ENCODE measurements around the gene IL36G.

Gene IL36G

DNA sequence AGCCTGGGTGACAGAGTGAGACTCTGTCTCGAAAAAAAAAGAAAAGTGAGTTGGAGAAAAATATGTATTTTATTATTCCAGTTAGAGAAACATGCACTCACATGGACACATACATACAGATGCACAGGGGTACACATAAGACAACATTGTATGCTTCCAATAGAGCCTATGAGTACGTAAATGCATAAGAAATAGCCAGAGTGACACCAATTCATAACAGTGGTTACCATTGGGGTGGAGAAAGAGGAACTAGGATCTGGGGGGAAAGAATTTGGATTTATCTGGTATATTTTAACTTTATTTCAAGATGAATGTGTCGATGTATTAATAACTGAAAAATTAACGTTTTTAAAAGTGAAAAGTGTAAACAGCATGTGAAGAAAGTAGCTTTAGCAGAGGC lies 43.5 kb downstream of the IL36G start:
- ChIA-PET CTCF (no interaction called here), POLR2A (no interaction called here)
- TF ChIP-seq, protein P1, sequence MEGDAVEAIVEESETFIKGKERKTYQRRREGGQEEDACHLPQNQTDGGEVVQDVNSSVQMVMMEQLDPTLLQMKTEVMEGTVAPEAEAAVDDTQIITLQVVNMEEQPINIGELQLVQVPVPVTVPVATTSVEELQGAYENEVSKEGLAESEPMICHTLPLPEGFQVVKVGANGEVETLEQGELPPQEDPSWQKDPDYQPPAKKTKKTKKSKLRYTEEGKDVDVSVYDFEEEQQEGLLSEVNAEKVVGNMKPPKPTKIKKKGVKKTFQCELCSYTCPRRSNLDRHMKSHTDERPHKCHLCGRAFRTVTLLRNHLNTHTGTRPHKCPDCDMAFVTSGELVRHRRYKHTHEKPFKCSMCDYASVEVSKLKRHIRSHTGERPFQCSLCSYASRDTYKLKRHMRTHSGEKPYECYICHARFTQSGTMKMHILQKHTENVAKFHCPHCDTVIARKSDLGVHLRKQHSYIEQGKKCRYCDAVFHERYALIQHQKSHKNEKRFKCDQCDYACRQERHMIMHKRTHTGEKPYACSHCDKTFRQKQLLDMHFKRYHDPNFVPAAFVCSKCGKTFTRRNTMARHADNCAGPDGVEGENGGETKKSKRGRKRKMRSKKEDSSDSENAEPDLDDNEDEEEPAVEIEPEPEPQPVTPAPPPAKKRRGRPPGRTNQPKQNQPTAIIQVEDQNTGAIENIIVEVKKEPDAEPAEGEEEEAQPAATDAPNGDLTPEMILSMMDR (IDR thresholded peaks at IDR 0.05; ENCODE audit: control extremely low read depth, extremely low read depth, low read depth, missing control alignments): no peak
- DNase-seq (ENCODE audit: extremely low spot score): no peak

DNA sequence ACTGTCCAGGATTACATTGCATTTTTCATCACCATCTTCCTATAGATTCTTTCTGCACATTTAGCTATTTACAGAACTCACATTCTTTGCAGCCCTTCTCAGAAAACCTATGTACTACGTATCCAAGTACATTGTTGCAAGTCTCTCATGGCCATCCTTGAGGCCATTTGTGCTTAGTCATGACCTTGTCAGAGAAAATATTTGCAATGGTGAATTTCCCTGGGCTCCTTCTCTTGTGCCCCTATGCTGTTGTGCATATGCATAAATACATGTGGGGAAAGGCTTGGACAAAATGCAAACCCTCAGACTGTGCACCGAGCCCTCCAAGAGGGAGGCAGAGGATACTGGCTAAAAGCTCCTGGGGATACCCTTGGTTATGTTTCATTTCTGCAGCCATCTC lies 47.0 kb downstream of the IL36G start:
- TF ChIP-seq, protein P1 (IDR thresholded peaks at IDR 0.05; ENCODE audit: control extremely low read depth, extremely low read depth, low read depth, missing control alignments): no peak
- CTCF ChIA-PET: interaction anchor here (1.1 kb wide), 1 partner anchor 8 kb away, joined by 3 read pairs; no protein-coding TSS in a partner anchor

DNA sequence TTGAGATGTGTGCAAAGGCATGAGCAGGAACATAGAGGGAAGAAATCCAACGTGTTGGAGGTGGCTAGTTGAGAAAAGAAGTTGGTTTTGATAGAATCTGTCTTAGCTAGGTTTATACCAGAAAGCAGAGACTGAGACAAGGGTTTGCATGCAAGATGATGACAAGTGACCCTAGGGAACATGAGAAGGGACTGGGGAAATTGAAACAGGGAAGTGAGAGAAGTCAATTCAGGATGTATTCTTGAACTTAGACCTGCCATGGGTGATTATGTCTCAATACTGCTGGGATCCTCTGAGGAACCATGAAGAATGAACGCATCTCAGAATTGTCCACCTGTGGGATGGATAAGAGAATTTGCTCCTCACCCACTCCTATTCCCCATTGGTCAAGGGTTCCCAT lies 47.9 kb downstream of the IL36G start:
- TF ChIP-seq, protein P1 (IDR thresholded peaks at IDR 0.05; ENCODE audit: control extremely low read depth, extremely low read depth, low read depth, missing control alignments): no peak
- DNase-seq (ENCODE audit: extremely low spot score): no peak
- ChIA-PET CTCF (interaction anchor here (1.1 kb wide), 1 partner anchor 7 kb away, joined by 3 read pairs; no protein-coding TSS in a partner anchor), POLR2A (no interaction called here)

More for the DNA sequence above, 47.0 kb downstream of the IL36G start:
- POLR2A ChIA-PET: no interaction called here
- no peak for DNase-seq (ENCODE audit: extremely low spot score)

DNA sequence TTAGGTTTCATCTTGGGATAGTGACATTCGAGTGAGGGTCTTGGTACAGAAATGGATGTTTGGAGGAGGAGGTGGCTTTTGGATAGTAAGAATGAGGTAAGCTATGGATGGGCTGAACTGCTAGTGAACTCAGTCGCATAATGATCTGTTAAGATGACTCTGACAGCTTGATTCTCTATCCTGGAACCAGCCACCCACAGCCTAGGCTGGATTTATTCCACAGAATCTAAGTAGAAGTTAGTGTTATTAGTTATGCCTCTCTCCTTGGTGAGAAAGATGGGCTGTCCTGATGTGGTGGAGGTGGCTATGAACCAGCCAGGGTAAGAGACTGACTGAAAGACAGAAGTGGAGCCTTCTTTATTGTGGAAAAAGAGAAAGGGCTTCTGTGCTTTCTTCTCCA lies 49.9 kb downstream of the IL36G start:
- DNase-seq (ENCODE audit: extremely low spot score): no peak
- POLR2A ChIA-PET: no interaction called here
- TF ChIP-seq, protein P1 (IDR thresholded peaks at IDR 0.05; ENCODE audit: control extremely low read depth, extremely low read depth, low read depth, missing control alignments): no peak
- CTCF ChIA-PET: no interaction called here

DNA sequence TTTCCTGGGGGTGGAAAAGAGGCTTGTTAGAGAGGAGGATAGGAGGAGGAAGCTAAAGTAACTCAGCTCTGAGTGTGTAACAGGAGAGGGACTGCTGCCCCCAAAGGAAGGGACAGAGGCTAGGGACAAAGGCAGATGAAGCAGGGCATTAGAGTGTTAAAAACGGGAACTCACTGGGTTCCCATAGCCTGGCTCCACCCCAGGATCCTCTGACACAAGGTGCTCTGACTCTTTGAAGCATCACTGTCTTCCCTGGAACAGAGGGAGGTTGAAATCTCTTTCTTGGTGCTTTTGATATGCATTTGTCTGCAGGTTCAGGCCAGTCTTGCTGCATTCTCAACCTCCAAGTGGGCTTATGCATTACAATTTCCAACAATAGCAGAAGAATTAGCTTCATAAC lies 50.3 kb downstream of the IL36G start:
- TF ChIP-seq, protein P1 (IDR thresholded peaks at IDR 0.05; ENCODE audit: control extremely low read depth, extremely low read depth, low read depth, missing control alignments): no peak
- ChIA-PET CTCF (no interaction called here), POLR2A (no interaction called here)
- DNase-seq (ENCODE audit: extremely low spot score): no peak

DNA sequence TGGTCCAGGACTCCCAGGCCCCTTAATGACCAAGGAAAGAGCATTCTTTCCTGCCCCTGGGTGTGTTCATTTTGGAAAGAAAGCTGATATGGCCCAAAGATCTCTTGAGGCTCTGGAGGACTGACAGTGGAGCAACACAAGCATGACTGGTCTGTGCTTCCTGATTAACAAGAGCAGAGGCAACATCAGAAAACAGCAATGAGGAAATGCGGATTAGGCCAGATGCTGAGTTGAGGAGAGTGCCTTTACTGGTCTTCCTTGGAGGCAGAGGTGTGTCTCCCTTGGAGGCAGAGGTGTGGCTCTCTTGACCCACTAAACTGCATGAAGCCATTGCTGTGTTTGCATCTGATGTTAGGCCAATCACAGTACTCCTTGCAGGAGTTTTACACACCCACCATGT lies 54.9 kb downstream of the IL36G start:
- CTCF ChIA-PET: interaction anchor here (0.6 to 1.2 kb wide), 3 partner anchors 8 to 47 kb away, joined by 3 read pairs; no protein-coding TSS in a partner anchor
- DNase-seq (ENCODE audit: extremely low spot score): no peak
- TF ChIP-seq, protein P1 (IDR thresholded peaks at IDR 0.05; ENCODE audit: control extremely low read depth, extremely low read depth, low read depth, missing control alignments): no peak
- POLR2A ChIA-PET: no interaction called here

DNA sequence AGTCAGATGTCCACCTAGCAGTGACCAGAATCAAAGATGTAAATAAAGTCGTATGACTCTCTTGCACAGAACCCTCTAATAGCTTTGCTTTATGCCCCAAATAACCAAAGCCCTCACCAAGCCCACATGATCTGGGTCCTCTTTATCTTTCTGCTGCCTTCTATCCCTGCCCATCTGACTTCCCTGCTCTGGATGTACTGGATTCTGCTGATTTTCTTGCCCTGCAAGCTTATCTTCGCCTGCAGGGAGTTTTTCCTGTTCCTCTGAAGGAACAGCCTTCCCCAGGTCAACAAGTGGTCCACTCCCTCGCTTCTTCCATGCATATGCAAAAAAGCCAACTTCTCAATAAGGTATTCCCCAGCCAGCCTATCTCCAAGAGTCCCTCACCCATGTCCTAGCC lies 56.2 kb downstream of the IL36G start:
- TF ChIP-seq, protein P1 (IDR thresholded peaks at IDR 0.05; ENCODE audit: control extremely low read depth, extremely low read depth, low read depth, missing control alignments): no peak
- DNase-seq (ENCODE audit: extremely low spot score): no peak
- CTCF ChIA-PET: no interaction called here

More for the DNA sequence above, 56.2 kb downstream of the IL36G start:
- POLR2A ChIA-PET: no interaction called here
